ENCODE measurements around the gene TCF20.

GRCh38 chr22:42269432-42270175 lies 849 bp downstream of the TCF20 start:
- no peak for TF ChIP-seq EZH2 (IDR thresholded peaks at IDR 0.05)
- no peak for TF ChIP-seq POLR2AphosphoS5 (IDR thresholded peaks at IDR 0.05; ENCODE audit: borderline replicate concordance, low read depth, low read length)
